Chondrocyte (in vitro differentiated cells): Measurements from ENCODE around the gene ESX1. TPM values are rescaled to one million over a fixed set of nuclear protein-coding genes. Genes with fewer than 3 reads are reported as not detected.

ENCODE experiments used
- DNase-seq: peaks from one replicate; pipeline ENCODE4 v3.0.0; 2021; ENCODE audit warnings: mixed read lengths, low spot score
- H3K27ac Mint-ChIP-seq: one replicate; pipeline ENCODE4 v1.8.0; 2021; ENCODE audit warnings: mild to moderate bottlenecking, moderate library complexity, mixed read lengths; ENCODE audit not compliant: unreplicated experiment
- H3K27me3 Mint-ChIP-seq: 2 replicates; pipeline ENCODE4 v1.8.0; 2021; ENCODE audit warnings: low read depth, mixed read lengths
- H3K36me3 Mint-ChIP-seq: 2 replicates; pipeline ENCODE4 v1.8.0; 2021; ENCODE audit warnings: low read depth, mixed read lengths
- H3K4me1 Mint-ChIP-seq: 2 replicates; pipeline ENCODE4 v1.8.0; 2021; ENCODE audit warnings: low read depth, mild to moderate bottlenecking, mixed read lengths
- H3K4me3 Mint-ChIP-seq: one replicate; pipeline ENCODE4 v1.8.0; 2021; ENCODE audit warnings: mild to moderate bottlenecking, moderate library complexity, mixed read lengths; ENCODE audit not compliant: unreplicated experiment
- H3K9me3 Mint-ChIP-seq: 2 replicates; pipeline ENCODE4 v1.8.0; 2021; ENCODE audit warnings: low read depth, mixed read lengths
- long read RNA-seq: library from polyadenylated mRNA; stranded (forward); transcript quantifications from one replicate; pipeline ENCODE4 v2.0.0, GENCODE V29; 2021
- total RNA-seq: library from RNA; stranded (reverse); gene quantifications from 3 replicates; pipeline ENCODE4 v1.2.1, GENCODE V29; 2021
- TF ChIP-seq, protein P1 (sequence below): fragments of 200-600 bp; sonication (generic); IDR thresholded peaks from 2 replicates; pipeline ENCODE4 v1.5.0; 2021; ENCODE audit warnings: antibody characterized with exemption, mild to moderate bottlenecking, moderate library complexity

The ESX1 gene
- not detected in 3 replicates for total RNA-seq
- long read RNA-seq: 0 reads

DNA sequence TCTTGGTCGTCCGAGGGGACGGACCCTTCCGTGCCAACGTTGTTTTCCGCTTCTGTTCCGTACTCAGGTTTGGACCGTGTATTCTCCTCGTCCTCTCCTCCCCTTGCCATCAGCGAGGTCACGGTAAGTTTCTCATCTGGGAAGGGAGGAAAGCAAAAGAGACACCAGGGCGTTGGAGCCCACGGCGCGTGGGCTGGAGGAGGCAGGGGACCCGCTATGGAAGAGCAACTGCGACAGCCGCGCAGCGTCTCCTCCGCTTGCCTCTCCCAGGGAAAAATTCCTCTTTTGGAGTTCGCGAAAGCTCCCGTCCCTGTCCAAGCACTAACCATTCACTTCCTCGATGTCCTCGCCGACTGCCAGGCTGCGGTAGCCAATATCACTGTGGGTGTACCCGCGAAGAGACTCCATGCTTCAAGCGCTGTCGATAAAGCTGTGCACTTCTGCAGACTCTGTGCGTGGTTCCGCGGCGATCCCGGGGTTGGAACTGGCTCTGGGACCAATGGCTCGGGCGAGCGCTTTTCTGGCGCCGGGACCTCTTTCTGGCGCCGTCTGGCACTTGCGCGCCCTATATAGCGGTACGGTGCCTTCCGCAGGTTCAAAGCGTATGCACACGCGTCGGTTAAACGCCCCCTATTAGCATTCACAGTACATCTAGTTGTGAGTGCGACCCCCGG lies at the start of gene ESX1:
Gene ESX1, minus strand, starts transcription at position 492 of the 674 bp plus-strand sequence. Its CDS starts 84 bp downstream, at position 408.
- no peak for DNase-seq
- Mint-ChIP-seq H3K36me3 (peaks cover 2% of the 10 kb centered on the region), H3K27me3 (peaks cover 22% of the 10 kb centered on the region), H3K4me3 (peak within 1 kb of the TSS; percentile 49), H3K4me1 (peaks cover 6% of the 10 kb centered on the region), H3K27ac (no peak within 1 kb of the TSS), H3K9me3 (peaks cover 5% of the 10 kb centered on the region)
- TF ChIP-seq, protein P1, sequence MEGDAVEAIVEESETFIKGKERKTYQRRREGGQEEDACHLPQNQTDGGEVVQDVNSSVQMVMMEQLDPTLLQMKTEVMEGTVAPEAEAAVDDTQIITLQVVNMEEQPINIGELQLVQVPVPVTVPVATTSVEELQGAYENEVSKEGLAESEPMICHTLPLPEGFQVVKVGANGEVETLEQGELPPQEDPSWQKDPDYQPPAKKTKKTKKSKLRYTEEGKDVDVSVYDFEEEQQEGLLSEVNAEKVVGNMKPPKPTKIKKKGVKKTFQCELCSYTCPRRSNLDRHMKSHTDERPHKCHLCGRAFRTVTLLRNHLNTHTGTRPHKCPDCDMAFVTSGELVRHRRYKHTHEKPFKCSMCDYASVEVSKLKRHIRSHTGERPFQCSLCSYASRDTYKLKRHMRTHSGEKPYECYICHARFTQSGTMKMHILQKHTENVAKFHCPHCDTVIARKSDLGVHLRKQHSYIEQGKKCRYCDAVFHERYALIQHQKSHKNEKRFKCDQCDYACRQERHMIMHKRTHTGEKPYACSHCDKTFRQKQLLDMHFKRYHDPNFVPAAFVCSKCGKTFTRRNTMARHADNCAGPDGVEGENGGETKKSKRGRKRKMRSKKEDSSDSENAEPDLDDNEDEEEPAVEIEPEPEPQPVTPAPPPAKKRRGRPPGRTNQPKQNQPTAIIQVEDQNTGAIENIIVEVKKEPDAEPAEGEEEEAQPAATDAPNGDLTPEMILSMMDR: no peak

DNA sequence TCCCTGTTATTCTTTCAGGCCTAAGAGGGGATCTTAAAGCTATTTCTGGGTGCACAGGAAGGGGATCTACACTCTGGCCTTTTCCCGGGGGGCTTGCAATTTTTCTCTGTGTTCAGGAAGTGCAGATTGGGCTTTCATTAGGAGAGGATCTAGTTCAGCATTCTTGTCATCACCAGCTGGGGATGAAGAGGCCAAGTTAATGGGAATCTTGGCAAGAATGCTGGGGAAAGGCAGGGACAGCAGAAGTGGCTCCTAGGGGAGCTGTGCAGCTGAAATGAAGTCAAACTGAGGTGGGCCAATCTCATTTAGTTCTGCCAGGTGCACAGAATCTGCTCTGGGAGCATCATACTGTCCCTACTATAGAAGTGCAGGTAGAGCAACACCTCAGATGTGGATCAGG lies 40.9 kb upstream of the ESX1 start:
- TF ChIP-seq, protein P1: no peak
- Mint-ChIP-seq H3K27ac (no peak overlapping the region), H3K4me1 (no peaks in the 10 kb centered on the region), H3K27me3 (peaks cover 2% of the 10 kb centered on the region), H3K9me3 (no peaks in the 10 kb centered on the region), H3K36me3 (no peaks in the 10 kb centered on the region), H3K4me3 (no peak overlapping the region)
- no peak for DNase-seq

DNA sequence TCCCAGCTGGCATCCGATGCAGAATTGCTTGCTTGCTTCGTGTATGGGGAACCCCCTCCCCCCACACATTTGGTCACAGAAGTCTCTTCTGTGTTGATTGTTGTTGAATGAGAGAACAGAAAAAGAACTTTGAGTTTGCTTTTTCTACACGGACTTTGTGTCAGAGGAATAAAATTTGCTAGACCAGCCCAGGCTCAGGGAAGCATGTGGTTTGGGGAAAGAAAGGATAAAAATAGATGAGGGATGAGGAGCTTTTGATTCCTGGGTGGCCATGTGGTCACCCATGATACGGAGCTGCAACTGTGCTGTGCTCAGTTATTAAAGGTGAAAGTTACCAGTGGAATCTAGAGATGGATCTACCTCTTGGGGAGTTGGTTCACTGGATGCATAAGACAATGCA lies 34.2 kb upstream of the ESX1 start:
- no peaks in the 10 kb centered on the region for H3K36me3 Mint-ChIP-seq
- peaks cover 8% of the 10 kb centered on the region for H3K4me1 Mint-ChIP-seq
- peaks cover 2% of the 10 kb centered on the region for H3K27me3 Mint-ChIP-seq
- H3K27ac Mint-ChIP-seq: no peak overlapping the region
- no peaks in the 10 kb centered on the region for H3K9me3 Mint-ChIP-seq
- no peak for DNase-seq
- no peak overlapping the region for H3K4me3 Mint-ChIP-seq
- TF ChIP-seq, protein P1: no peak

DNA sequence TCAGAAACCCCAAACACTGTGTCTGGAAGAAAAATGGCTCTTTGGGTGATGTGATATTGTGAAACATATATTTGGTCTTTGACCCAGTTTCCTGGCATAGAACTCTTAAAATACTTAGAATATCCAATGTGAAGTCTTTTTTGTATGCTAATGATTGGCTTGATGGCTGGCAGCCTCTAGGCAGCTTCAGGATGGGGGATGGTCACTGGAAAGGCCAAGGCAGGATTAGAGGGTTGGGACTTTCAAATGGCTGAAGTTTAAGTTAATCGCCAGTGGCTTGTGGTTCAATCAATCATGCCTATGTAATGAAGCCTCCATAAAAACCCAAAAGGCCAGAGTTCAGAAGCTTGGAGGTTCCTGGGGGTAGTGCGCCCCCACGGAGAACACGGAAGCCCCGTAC lies 33.5 kb upstream of the ESX1 start:
- H3K4me3 Mint-ChIP-seq: no peak overlapping the region
- no peak overlapping the region for H3K27ac Mint-ChIP-seq
- TF ChIP-seq, protein P1: no peak
- H3K27me3 Mint-ChIP-seq: peaks cover 2% of the 10 kb centered on the region
- no peak for DNase-seq
- H3K36me3 Mint-ChIP-seq: no peaks in the 10 kb centered on the region
- H3K9me3 Mint-ChIP-seq: no peaks in the 10 kb centered on the region
- H3K4me1 Mint-ChIP-seq: peaks cover 8% of the 10 kb centered on the region

DNA sequence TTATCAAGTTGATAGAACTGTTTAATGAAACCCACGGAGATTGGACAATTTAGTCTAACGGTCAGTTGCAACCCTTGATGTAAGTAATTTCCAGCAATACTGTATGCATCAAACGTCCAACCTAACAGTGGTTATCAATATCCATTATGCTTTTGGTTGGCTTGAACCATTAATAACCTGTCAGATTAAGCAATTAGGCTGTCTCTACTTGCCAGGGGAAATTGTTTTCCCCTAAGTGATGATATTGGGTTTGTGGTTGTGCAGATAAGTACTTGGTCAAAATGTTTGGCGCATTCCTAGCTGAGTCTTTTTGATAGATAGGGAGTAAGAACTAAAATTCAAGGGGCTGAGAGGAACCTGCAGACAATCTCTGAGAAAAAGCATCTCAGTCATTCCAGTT lies 30.5 kb upstream of the ESX1 start:
- no peak overlapping the region for H3K4me3 Mint-ChIP-seq
- no peaks in the 10 kb centered on the region for H3K36me3 Mint-ChIP-seq
- TF ChIP-seq, protein P1: no peak
- no peaks in the 10 kb centered on the region for H3K9me3 Mint-ChIP-seq
- no peak for DNase-seq
- H3K27me3 Mint-ChIP-seq: peaks cover 4% of the 10 kb centered on the region
- H3K27ac Mint-ChIP-seq: no peak overlapping the region
- peaks cover 13% of the 10 kb centered on the region for H3K4me1 Mint-ChIP-seq
